VCaP (cell line): ENCODE measurements around the gene FKBP6.
"Not testable (repeated sequence)": the region's sequence is repeated elsewhere in the genome, so short reads cannot be mapped to it uniquely, and the experiment has no call there.

Source experiments
- H3K27ac ChIP-seq: fragments of 450-650 bp; 2 replicates; pipeline ENCODE4 v1.5.1; 2017
- TF ChIP-seq, protein P1 (sequence below): fragments of 450-650 bp; conservative IDR thresholded peaks from 2 replicates; pipeline ENCODE4 v1.5.1; 2017; ENCODE audit warnings: mild to moderate bottlenecking, moderate library complexity

Gene FKBP6

GRCh38 chr7:73308665-73309214 lies 19.2 kb upstream of the FKBP6 start, which contains the start of gene NSUN5:
NSUN5 (minus strand) TSS chr7:73308826; CDS start chr7:73308790, 36 bp downstream.
- peak within 1 kb of the TSS; percentile 75 for H3K27ac ChIP-seq
- TF ChIP-seq, protein P1, sequence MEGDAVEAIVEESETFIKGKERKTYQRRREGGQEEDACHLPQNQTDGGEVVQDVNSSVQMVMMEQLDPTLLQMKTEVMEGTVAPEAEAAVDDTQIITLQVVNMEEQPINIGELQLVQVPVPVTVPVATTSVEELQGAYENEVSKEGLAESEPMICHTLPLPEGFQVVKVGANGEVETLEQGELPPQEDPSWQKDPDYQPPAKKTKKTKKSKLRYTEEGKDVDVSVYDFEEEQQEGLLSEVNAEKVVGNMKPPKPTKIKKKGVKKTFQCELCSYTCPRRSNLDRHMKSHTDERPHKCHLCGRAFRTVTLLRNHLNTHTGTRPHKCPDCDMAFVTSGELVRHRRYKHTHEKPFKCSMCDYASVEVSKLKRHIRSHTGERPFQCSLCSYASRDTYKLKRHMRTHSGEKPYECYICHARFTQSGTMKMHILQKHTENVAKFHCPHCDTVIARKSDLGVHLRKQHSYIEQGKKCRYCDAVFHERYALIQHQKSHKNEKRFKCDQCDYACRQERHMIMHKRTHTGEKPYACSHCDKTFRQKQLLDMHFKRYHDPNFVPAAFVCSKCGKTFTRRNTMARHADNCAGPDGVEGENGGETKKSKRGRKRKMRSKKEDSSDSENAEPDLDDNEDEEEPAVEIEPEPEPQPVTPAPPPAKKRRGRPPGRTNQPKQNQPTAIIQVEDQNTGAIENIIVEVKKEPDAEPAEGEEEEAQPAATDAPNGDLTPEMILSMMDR: no peak

GRCh38 chr7:73311421-73311820 lies 16.5 kb upstream of the FKBP6 start:
- H3K27ac ChIP-seq: not testable (repeated sequence)

- no peak overlapping the region for H3K27ac ChIP-seq
- TF ChIP-seq, protein P1: no peak
These were observed 15.0 kb upstream of the FKBP6 start for GRCh38 chr7:73312831-73313520.

GRCh38 chr7:73313521-73313906 lies 14.4 kb upstream of the FKBP6 start:
- no peak overlapping the region for H3K27ac ChIP-seq
- TF ChIP-seq, protein P1: no peak

DNA sequence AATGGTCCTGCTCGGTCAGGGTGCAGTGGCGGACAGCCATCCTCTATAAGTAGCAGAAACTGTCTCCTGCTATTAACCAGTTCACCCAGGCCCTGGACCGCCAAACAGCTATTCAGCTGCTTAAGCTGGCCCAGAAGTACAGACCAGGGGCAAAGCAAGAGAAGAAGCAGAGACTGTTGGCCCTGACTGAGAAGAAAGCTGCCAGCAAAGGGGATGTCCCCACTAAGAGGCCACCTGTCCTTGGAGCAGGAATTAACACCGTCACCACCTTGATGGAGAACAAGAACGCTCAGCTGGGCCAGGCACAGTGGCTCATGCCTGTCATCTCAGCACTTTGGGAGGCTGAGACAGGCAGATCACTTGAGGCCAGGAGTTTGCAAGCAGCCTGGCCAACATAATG lies 13.7 kb upstream of the FKBP6 start:
- H3K27ac ChIP-seq: no peak overlapping the region
- TF ChIP-seq, protein P1: no peak

DNA sequence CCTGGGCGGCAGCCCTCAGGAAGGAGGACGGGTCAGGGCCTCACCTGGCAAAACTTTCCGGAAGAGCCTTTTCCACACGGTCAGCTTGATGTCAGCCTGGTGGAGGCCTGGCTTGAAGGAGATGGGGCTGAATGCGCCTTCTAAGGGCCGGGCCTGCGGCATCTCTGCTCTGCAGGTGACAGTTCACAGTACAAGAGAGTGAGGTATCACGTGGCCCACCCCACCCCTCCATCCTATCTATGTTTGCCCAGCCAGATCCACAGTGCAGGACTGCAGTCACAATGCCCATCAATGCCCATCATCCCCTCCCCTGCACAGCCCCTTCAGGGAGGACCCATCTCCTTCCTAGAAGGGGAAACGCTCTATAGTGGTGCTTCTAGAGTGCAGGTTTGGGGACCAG lies 11.4 kb upstream of the FKBP6 start:
- no peak overlapping the region for H3K27ac ChIP-seq
- TF ChIP-seq, protein P1: no peak

- H3K27ac ChIP-seq: not testable (repeated sequence)
These were observed 9.2 kb upstream of the FKBP6 start for GRCh38 chr7:73318656-73319204.

GRCh38 chr7:73319541-73319940 lies 8.4 kb upstream of the FKBP6 start:
- not testable (repeated sequence) for H3K27ac ChIP-seq

DNA sequence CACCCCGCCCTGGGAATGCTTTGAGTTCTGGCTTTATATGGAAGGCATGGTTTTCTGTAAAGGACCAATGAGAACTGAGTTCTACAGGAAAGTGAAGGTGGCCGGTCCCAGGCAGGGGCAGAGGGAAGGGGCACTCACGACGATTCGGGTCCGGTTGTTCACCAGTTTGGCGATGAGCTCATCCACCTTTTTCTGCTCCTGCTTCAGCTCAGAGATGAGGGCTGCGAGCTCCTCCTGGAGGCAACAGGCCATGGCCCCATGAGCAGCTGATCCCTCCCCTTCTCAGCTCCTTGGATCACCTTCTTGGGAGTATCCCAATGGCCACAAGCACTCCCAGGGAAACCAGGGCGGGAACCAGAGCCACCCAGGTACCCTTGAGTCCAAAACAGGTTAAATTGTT lies 8.0 kb upstream of the FKBP6 start:
- not testable (repeated sequence) for H3K27ac ChIP-seq

- peak overlapping the region; percentile 32; the same call in 1 of the 2 replicates for H3K27ac ChIP-seq
These were observed 4.4 kb upstream of the FKBP6 start for GRCh38 chr7:73323434-73324080.
